GM18502 (cell line): Measurements from ENCODE around the gene RASGRF1.
A peak's percentile ranks its signal among the peaks of the same experiment; 100 is the strongest.
"Not testable (repeated sequence)": the region's sequence is repeated elsewhere in the genome, so short reads cannot be mapped to it uniquely, and the experiment has no call there.

ENCODE experiments used
- ATAC-seq: cut with Tn5 transposase; IDR thresholded peaks from one replicate; pipeline ENCODE4 v1.9.1; 2021; ENCODE audit warnings: mild to moderate bottlenecking; ENCODE audit not compliant: unreplicated experiment, poor library complexity

Gene RASGRF1

GRCh38 chr15:79046691-79047404, 43.7 kb downstream of the RASGRF1 start:
- ATAC-seq: no peak

GRCh38 chr15:79045041-79045440, 45.5 kb downstream of the RASGRF1 start:
- no peak for ATAC-seq

GRCh38 chr15:79042213-79042928, 48.2 kb downstream of the RASGRF1 start:
- no peak for ATAC-seq

- no peak for ATAC-seq
Observed at GRCh38 chr15:79041601-79042168, 48.9 kb downstream of the RASGRF1 start.

GRCh38 chr15:79037848-79038247, 52.7 kb downstream of the RASGRF1 start:
- ATAC-seq: no peak

- no peak for ATAC-seq
Observed at GRCh38 chr15:79036323-79036722, 54.3 kb downstream of the RASGRF1 start.

GRCh38 chr15:79035814-79036213, 54.8 kb downstream of the RASGRF1 start:
- ATAC-seq: no peak

- ATAC-seq: peak; percentile 74
Observed at GRCh38 chr15:79035111-79035601, 55.4 kb downstream of the RASGRF1 start.

GRCh38 chr15:79034284-79034683, 56.3 kb downstream of the RASGRF1 start:
- ATAC-seq: no peak

GRCh38 chr15:79032656-79033055, 57.9 kb downstream of the RASGRF1 start:
- ATAC-seq: no peak

GRCh38 chr15:79031821-79032220, 58.8 kb downstream of the RASGRF1 start:
- ATAC-seq: no peak

- ATAC-seq: no peak
Observed at GRCh38 chr15:79031201-79031600, 59.4 kb downstream of the RASGRF1 start.

GRCh38 chr15:79030470-79030869, 60.1 kb downstream of the RASGRF1 start:
- ATAC-seq: no peak

- no peak for ATAC-seq
Observed at GRCh38 chr15:79028411-79028964, 62.1 kb downstream of the RASGRF1 start.

- ATAC-seq: no peak
Observed at GRCh38 chr15:79027532-79028410, 62.8 kb downstream of the RASGRF1 start.

- no peak for ATAC-seq
Observed at GRCh38 chr15:79025802-79026201, 64.8 kb downstream of the RASGRF1 start.

- ATAC-seq: no peak
Observed at GRCh38 chr15:79025201-79025600, 65.4 kb downstream of the RASGRF1 start.

- not testable (repeated sequence) for ATAC-seq
Observed at GRCh38 chr15:79024493-79024892, 66.1 kb downstream of the RASGRF1 start.

GRCh38 chr15:79023918-79024317, 66.7 kb downstream of the RASGRF1 start:
- no peak for ATAC-seq

- no peak for ATAC-seq
Observed at GRCh38 chr15:79023546-79023890, 67.1 kb downstream of the RASGRF1 start.
